BE2C (cell line): Measurements from ENCODE around the gene AAK1.

Experiments used
- DNase-seq: peaks from one replicate; pipeline ENCODE4 v3.0.0-alpha.2; 2020
- H3K27me3 ChIP-seq: fragments of 250-450 bp; sonication (Bioruptor Pico); 2 replicates; pipeline ENCODE4 v1.5.1; 2020; ENCODE audit warnings: mild to moderate bottlenecking
- H3K36me3 ChIP-seq: fragments of 250-450 bp; sonication (Bioruptor Pico); 2 replicates; pipeline ENCODE4 v1.5.1; 2020; ENCODE audit warnings: mild to moderate bottlenecking
- H3K4me1 ChIP-seq: fragments of 250-450 bp; sonication (Bioruptor Pico); 2 replicates; pipeline ENCODE4 v1.5.1; 2020
- H3K4me3 ChIP-seq: 2 replicates; pipeline ENCODE4 v1.5.1; 2011; ENCODE audit warnings: low read depth, low read length
- H3K9me3 ChIP-seq: fragments of 250-450 bp; sonication (Bioruptor Pico); 2 replicates; pipeline ENCODE4 v1.5.1; 2020
- CTCF ChIP-seq: IDR thresholded peaks from 2 replicates; pipeline ENCODE4 v1.5.1; 2012; ENCODE audit warnings: mild to moderate bottlenecking, low read depth, low read length

Gene AAK1

GRCh38 chr2:69604026-69604678 lies 39.4 kb downstream of the AAK1 start:
- H3K9me3 ChIP-seq, result no peaks in the 10 kb centered on the region
- peaks cover 5% of the 10 kb centered on the region for H3K4me1 ChIP-seq
- TF ChIP-seq CTCF, result no peak
- no peak for DNase-seq
- no peak overlapping the region for H3K4me3 ChIP-seq
- no peaks in the 10 kb centered on the region for H3K36me3 ChIP-seq
- H3K27me3 ChIP-seq, result no peaks in the 10 kb centered on the region

DNA sequence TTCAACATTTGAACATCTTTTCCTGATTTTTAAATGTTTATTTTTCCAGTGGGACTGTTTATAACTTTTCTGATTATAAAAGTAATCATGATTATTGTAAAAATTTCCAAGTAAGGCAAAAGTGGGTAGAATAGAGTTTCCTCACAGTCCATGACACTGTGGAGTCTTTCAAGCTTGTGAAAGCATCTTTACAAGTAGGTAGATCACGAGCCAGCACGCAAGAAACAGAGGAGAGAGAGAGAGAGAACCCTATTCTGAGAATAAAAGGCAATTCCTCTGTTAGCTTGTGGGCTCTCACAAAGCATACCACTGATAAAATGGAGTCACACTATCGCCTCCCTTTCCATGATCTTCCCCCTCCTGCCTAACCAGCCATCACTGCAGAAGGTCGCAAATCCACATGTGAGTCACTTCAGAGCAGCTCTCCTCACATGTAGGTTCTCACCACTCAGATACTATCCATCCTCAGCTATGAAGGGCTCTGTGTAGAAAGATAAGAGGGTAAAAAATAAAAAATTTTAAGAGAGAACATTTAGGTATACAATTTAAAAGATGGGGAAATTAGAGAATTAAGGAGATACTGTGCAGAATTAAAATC lies 40.3 kb downstream of the AAK1 start:
- peaks cover 5% of the 10 kb centered on the region for H3K4me1 ChIP-seq
- no peak for DNase-seq

DNA sequence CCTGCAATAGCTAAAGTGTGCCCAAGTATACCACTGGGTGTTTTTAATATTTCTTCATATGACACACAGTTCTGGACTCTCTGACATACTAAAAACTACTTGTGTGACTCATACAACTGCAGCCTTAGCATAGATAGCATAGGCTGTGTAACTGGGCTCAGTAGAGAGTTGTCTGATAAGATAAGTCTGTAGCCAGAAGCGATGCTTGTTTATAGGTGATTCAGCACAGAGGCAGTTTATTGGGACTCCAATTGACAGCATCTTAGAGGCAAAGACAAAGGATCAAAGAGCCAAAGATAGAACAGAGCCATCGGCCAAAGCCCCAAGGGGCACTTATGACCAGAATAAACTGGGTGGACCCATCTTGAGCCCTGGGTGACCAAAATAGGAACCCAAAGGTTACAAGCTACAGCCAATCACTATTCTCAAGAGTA lies 42.3 kb downstream of the AAK1 start:
- no peak for TF ChIP-seq CTCF

More for the DNA sequence above, 40.3 kb downstream of the AAK1 start:
- no peak for TF ChIP-seq CTCF
- Histone ChIP-seq H3K36me3 (no peaks in the 10 kb centered on the region), H3K27me3 (no peaks in the 10 kb centered on the region), H3K9me3 (no peaks in the 10 kb centered on the region), H3K4me3 (no peak overlapping the region)

DNA sequence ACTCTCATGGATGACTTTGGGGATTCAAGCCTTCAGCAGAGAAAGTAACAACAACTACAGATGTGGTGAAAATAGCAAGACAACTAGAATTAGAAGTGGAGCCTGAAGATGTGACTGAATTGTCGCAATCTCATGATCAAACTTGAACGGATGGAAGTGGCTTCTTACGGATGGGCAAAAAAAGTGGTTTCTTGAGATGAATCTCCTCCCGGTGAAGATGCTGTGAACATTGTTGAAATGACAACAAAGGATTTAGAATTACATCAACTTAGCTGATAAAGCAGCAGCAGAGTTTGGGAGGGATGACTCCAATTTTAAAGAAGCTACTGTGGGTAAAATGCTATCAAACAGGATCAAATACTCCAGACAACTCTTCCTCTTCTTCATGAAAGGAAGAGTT lies 43.1 kb downstream of the AAK1 start:
- H3K4me1 ChIP-seq, result peaks cover 5% of the 10 kb centered on the region
- no peak overlapping the region for H3K4me3 ChIP-seq
- H3K27me3 ChIP-seq, result no peaks in the 10 kb centered on the region
- H3K36me3 ChIP-seq, result no peaks in the 10 kb centered on the region
- DNase-seq, result no peak
- H3K9me3 ChIP-seq, result no peaks in the 10 kb centered on the region
- TF ChIP-seq CTCF, result no peak

More for the DNA sequence above, 42.3 kb downstream of the AAK1 start:
- Histone ChIP-seq H3K27me3 (no peaks in the 10 kb centered on the region), H3K9me3 (no peaks in the 10 kb centered on the region), H3K4me3 (no peak overlapping the region), H3K36me3 (no peaks in the 10 kb centered on the region), H3K4me1 (peaks cover 5% of the 10 kb centered on the region)
- peak; percentile 5 for DNase-seq

- DNase-seq, result no peak
- H3K4me3 ChIP-seq, result no peak overlapping the region
- no peaks in the 10 kb centered on the region for H3K36me3 ChIP-seq
- no peaks in the 10 kb centered on the region for H3K9me3 ChIP-seq
- TF ChIP-seq CTCF, result no peak
- no peaks in the 10 kb centered on the region for H3K27me3 ChIP-seq
- H3K4me1 ChIP-seq, result peaks cover 5% of the 10 kb centered on the region
Observed at GRCh38 chr2:69597843-69598610, 45.5 kb downstream of the AAK1 start.

DNA sequence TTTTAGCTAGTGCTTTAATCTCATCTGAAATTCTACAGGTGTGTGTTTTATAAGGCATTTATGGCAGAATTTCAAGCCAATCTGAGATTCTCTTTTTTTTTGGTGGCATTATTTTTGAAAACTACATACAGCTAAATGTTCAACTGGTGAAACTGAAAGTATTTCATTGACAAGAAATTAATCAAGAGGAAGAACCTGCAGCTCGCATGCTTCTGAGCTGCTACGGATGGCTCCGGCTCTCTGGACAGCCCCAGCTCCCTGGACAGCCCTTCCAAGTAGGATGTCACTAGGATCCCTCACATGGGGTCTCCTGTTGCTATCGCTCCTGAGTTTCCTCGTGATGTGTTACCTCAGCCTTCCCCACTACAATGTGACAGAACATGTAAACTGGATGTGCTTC lies 46.4 kb downstream of the AAK1 start:
- H3K4me1 ChIP-seq, result peaks cover 5% of the 10 kb centered on the region
- no peak overlapping the region for H3K4me3 ChIP-seq
- no peaks in the 10 kb centered on the region for H3K36me3 ChIP-seq
- DNase-seq, result no peak
- H3K27me3 ChIP-seq, result no peaks in the 10 kb centered on the region
- no peak for TF ChIP-seq CTCF
- H3K9me3 ChIP-seq, result no peaks in the 10 kb centered on the region
